Left kidney (tissue), 2 donors: ENCODE measurements around the gene NPAS3. TPM values are rescaled to one million over a fixed set of nuclear protein-coding genes. Genes with fewer than 3 reads are reported as not detected.

ENCODE experiments used
- DNase-seq: peaks from one replicate; pipeline ENCODE4 v3.0.0-alpha.2; 2013
- polyA plus RNA-seq: library from polyadenylated mRNA; unstranded; fragments of 120-200 nt; gene quantifications from one replicate; pipeline ENCODE4 v1.2.1, GENCODE V29; 2013; ENCODE audit not compliant: insufficient read length

Gene NPAS3
- polyA plus RNA-seq, 1 donor, result 8.7 TPM

- DNase-seq, result no peak
Observed at GRCh38 chr14:33377596-33378390, 439.1 kb downstream of the NPAS3 start.

DNA sequence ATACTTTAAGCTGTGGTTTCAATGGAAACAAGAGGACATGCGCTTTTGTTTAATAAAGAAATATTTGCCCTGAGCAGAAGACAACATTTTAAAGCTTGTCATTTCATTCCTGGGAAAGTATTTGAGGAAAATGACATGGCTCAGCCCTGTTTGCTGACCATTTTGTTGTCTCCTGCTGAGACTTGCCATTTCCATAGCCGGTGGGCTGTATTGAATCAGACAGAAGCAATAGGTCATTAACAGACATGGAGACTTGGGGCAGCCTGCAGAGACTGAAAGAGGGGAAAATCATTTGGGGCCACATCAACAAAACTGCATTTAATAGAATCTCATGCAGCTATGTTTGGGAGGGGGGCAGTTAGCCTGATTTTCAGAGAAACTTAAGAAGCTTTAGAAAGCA is 443.0 kb downstream of the NPAS3 start:
- DNase-seq, result no peak

DNA sequence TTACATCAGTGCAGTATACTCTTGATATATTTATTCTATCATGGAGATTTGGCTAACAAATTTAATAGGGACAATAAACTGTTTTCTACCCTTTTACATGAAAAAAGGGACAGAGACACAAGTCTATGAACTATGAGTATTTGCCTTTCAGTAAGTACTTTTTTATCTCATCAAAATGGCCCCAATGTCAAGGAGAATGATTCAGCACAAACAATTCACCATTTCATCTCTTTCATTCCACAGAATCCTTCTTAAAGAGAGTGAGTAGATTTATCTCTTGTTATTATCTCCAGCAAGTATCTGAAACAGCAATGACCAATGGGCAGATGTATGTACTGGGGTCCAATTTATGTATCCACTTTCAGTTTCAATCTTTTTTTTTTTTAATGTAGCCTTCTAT is 447.5 kb downstream of the NPAS3 start:
- no peak for DNase-seq

DNA sequence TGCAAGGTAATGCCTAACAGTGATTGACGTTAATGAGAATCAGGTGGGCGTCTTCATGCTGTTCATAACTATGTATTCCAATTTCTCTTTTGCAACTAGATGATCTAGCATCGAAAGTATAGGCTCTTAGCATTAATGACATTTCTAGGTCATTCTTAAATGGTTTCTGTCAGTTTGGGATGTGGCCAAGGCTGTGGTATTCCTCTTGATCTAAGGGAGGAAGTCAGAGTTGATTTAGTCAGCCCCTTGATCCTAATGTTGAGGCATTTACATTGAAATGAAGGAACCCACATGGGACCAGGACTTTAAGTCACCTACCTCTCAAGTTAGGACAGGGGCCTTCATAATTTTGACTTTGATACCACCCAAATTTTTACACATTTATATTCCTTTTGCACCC is 448.1 kb downstream of the NPAS3 start:
- no peak for DNase-seq

DNA sequence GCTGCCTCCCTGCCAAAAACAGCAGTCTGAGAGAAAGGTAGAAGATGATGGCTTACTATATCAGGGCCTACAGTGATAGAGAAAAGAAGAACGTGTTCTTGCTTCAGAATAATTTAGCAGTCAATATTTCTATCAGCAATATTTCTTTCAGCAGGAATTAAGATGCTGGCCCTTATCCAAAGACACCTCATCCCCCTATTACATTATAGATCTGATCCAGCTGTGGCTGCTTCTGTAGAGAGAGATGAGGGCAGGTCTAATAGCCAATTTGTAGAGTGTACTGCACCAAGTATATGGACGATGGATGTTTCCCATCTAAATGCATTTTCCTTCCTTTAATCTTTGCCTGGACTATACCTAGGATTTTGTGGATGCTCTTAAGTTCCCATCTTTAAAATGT is 451.7 kb downstream of the NPAS3 start:
- DNase-seq, result no peak

DNA sequence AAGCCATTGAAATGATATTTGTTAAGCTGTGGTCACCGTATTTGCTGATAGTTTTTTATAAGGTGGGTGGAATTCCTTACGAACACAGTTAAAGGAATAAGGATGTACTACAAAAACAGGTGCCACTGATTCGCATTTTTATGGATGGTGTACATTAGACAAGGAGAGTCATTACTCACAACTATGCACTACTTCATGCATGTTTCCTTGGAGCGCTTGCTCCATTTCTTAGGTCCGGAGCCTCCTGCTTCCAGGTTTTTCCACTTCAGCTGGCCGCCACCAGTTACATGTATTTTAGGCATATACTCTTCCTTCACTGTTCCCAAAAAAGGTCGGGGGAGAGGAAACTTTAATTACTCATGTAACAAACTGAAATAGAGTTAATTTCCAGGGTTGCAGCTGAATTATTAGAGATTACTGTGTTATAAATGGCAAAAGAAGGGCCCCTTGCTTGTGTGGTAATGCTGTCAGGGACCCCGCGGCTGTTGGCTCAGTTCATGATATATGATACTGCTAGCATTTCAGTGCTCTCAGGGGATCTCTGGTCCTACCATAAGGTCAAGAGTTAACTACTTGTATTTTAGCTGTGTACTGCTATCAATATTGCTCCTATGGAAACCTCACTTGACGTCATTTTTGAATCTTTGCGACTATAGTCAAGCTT is 454.7 kb downstream of the NPAS3 start:
- peak; percentile 22 for DNase-seq

DNA sequence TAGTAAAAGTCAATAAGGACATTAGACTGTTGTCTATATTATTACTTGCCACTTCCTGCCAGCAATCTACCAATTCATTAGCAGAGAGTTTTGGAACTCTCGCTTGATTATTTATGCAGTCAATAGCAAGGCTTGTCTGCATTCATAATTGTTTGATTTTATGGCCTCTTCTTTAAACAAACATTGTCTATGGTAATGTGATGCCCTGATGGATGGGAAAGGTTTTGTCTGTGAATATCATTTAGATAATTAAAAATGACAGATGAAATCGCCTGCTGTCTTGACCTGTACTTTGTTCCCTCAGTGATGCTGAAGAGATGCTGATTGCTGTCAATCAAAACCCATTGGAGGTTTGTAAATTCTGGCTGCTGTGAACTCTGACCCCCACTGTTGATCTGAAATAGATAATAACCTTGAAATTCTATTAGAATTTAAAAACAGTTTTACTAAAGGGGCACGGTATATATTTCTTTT is 455.3 kb downstream of the NPAS3 start:
- no peak for DNase-seq

DNA sequence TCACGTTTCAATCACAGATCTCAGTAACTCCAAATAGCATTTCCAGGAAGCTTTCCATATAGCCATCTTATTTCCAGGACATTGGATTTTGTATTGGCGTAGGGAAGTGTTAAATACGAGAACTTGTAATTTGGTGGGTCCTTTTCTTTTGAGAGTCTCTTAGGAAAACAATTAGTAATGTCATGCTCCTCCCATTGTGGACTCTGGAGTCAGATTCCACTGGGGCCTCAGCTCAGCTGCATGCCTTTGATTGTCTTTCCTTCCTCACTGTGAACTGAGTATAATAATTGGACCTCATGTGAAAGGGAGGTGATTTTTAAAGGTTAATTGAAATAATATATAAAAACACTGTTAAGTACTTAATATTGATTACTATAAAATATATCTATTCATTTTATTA is 462.6 kb downstream of the NPAS3 start:
- DNase-seq, result no peak

DNA sequence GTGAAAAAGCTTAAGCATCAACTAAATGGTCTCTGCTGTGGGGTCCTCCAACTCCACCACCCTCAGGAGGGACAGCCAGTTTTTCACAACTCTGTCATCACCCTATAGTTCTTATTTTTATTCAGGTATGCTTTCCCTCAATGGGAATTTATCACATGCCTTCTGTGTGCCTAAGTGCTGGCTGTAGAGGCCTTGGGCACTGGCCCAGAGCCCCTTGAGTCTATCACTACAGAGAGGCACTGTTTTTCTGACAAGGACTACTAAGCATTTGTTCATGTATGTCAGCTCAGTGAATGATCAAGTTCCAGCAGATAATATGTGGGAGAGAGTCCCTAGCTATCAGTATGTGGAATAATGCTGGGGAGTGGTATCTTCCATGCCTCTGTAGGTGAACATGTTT is 463.9 kb downstream of the NPAS3 start:
- no peak for DNase-seq

GRCh38 chr14:33404054-33404453 is 465.4 kb downstream of the NPAS3 start:
- DNase-seq, result no peak

DNA sequence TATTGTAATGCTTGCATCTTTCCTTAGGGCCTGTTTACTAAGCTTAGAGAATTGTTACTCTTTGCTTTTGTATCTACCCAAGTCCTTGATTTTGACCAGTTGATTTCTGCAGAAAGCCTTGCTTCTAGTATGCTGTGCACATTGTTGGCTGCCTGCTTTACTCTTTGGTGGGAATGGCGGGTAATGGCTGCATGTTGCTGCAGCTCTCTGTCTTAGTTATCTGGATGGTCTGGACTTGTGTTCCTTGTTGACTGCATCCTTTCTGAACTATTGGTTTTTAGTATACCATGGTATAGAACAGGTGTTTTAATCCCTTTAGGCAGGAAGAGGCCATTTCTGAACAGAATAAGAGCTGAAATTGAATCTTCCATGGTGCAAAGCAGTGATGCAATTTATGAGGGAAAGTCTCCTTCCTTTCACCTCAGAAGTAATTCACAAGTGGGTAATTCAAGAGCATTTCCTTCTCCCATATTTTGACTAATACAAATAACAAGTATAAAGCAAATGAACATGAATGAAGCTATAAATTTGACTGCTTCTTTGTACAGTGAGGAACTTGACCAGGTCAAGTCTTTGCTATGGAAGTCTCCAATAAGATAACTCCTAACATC is 466.4 kb downstream of the NPAS3 start:
- DNase-seq, result no peak

GRCh38 chr14:33406766-33407165 is 468.1 kb downstream of the NPAS3 start:
- no peak for DNase-seq

DNA sequence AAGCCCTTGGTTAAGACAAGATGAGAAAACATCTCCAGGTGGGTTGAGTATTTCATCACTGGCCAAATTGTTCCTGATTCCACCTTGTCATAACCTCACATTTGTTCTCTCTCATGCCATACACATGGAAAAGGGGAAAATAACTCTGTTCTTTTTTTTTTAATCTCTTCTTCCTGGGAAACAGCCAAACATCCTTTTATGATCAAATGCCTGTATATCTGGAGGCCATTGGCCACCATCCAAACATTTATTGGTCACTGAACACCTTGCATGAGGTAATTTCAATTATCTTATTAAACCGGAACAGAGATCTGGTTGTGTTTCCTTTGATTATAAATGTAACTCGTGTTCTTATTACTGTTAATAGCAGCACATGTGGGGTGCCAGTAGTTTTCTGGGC is 469.6 kb downstream of the NPAS3 start:
- no peak for DNase-seq

GRCh38 chr14:33412450-33412849 is 473.8 kb downstream of the NPAS3 start:
- DNase-seq, result no peak

DNA sequence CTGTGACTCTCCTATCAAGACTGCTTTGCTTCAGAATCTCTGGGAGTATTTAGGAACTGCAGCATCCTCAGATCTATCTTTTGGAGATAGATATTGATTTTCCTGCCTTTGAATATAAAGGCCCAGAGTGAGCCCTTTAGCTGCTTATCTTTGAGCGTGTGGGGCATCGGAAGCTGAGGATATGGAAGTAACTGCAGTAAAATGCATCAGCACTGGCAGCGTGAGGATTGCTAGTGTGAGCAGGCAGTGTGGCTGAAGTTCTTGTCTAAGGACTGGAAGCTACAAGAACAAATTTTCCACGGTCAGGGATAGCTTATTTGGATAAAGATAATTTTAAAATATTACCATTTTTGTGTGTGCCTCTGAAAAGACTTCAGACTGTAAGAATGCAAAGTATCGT is 474.7 kb downstream of the NPAS3 start:
- DNase-seq, result no peak

DNA sequence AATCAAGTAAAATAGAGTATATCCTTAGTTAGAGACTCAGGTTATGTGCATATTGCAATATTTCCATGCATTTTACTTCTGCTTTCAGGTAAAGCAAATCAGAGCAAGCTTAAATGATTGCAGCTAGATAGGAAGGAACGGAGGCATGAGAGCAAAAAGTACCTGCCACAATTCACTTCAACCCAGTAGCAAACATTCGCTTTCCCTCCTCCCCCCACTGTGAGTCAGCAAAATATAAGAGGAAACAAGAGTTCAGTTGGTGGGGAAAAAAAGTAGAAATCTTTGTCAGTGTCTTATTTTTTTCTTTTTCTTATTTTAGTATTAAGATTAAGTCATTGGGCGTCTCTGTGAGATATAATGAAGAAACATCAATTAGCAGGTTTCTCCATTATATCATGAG is 475.4 kb downstream of the NPAS3 start:
- no peak for DNase-seq

- no peak for DNase-seq
Observed at GRCh38 chr14:33420051-33420627, 481.5 kb downstream of the NPAS3 start.

DNA sequence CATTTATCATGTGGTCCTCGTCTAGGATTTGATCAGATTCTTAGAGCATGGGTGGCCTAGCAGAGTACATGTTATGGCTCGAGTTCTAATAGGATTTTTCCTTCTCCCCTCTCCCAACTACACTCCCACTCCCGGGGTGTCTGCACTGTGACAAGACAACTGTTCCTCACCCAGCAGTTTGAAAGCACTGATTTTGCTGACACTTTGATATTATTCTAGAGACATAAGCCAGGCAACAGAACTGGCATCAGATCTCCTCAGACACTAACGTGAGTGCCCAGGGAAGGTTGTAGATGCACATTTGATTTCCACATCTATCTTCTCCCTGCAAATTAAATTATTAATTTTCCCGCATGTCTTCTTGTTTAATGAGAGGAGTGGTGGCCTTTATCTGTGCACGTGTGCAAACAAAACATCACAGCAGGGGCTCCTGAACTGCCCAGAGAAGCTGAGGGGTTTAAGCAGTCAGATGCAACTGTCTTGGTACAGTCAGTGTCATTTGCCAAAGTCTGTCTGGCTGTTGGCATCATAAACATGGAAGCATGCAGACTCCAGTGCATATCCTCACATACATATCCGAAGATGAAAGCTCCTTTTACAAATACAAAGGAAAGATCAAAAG is 491.8 kb downstream of the NPAS3 start:
- DNase-seq, result no peak

DNA sequence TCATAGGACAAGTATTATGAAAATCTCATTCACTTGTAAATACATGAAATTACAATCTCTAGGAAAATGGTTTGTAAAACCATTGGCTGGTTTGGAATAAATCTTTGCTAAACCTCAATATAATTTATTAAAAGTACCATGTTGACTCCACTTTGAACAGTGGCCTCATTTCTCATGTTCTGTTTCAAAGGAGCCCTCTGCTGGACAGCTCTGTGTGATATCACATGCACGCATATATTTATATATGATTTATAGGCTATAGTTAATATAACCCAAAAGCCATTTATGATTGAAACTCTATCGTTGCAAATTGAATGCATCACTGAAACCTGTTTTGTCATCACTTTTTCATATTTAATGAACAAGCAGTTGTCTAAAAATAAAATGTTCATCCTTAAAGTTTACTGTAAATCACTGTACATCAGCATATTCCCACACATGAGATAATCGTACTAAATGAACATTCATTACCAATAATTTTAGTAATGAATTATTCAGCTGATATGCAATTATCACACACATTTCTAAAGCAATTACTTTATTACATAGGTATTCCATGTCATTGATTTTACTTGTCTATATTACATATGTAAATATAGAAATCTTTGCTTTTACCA is 493.8 kb downstream of the NPAS3 start:
- peak; percentile 34 for DNase-seq

- DNase-seq, result no peak
Observed at GRCh38 chr14:33433396-33433795, 494.7 kb downstream of the NPAS3 start.

- no peak for DNase-seq
Observed at GRCh38 chr14:33435911-33436689, 497.4 kb downstream of the NPAS3 start.
